Brain pericyte (primary cell): ENCODE data around the gene ADCY2.

ENCODE experiments used
- DNase-seq: peaks from one replicate; pipeline ENCODE4 v3.0.0-alpha.2; 2012; ENCODE audit warnings: low read depth, low spot score

ADCY2 gene

GRCh38 chr5:7395947-7396712 lies at the start of gene ADCY2:
Gene ADCY2, plus strand, starts transcription at chr5:7396138. Its CDS starts 159 bp downstream, at chr5:7396297.
- no peak for DNase-seq

- DNase-seq = no peak
Observed at GRCh38 chr5:7347377-7347776, 48.6 kb upstream of the ADCY2 start.

- DNase-seq = no peak
Observed at GRCh38 chr5:7348168-7348854, 47.6 kb upstream of the ADCY2 start.

- no peak for DNase-seq
Observed at GRCh38 chr5:7361593-7361992, 34.3 kb upstream of the ADCY2 start.

GRCh38 chr5:7363067-7363677 lies 32.8 kb upstream of the ADCY2 start:
- no peak for DNase-seq

- no peak for DNase-seq
Observed at GRCh38 chr5:7364226-7364875, 31.6 kb upstream of the ADCY2 start.

GRCh38 chr5:7367780-7368179 lies 28.2 kb upstream of the ADCY2 start:
- DNase-seq = no peak

GRCh38 chr5:7372399-7372798 lies 23.5 kb upstream of the ADCY2 start:
- no peak for DNase-seq

- no peak for DNase-seq
Observed at GRCh38 chr5:7374186-7374585, 21.8 kb upstream of the ADCY2 start.

GRCh38 chr5:7375457-7375856 lies 20.5 kb upstream of the ADCY2 start:
- no peak for DNase-seq

- DNase-seq = no peak
Observed at GRCh38 chr5:7376871-7377270, 19.1 kb upstream of the ADCY2 start.

- no peak for DNase-seq
Observed at GRCh38 chr5:7377761-7378160, 18.2 kb upstream of the ADCY2 start.

GRCh38 chr5:7382588-7382987 lies 13.3 kb upstream of the ADCY2 start:
- no peak for DNase-seq

GRCh38 chr5:7385681-7386080 lies 10.3 kb upstream of the ADCY2 start:
- no peak for DNase-seq

- no peak for DNase-seq
Observed at GRCh38 chr5:7388553-7388952, 7.4 kb upstream of the ADCY2 start.

GRCh38 chr5:7391215-7391614 lies 4.7 kb upstream of the ADCY2 start:
- DNase-seq = no peak

GRCh38 chr5:7391814-7392692 lies 3.9 kb upstream of the ADCY2 start:
- DNase-seq = no peak

GRCh38 chr5:7392693-7393024 lies 3.3 kb upstream of the ADCY2 start:
- DNase-seq = no peak

GRCh38 chr5:7393921-7394799 lies 1.8 kb upstream of the ADCY2 start:
- DNase-seq = no peak

GRCh38 chr5:7394889-7395431 lies 978 bp upstream of the ADCY2 start:
- no peak for DNase-seq
